ENCODE data around the gene MTCH2.

DNA sequence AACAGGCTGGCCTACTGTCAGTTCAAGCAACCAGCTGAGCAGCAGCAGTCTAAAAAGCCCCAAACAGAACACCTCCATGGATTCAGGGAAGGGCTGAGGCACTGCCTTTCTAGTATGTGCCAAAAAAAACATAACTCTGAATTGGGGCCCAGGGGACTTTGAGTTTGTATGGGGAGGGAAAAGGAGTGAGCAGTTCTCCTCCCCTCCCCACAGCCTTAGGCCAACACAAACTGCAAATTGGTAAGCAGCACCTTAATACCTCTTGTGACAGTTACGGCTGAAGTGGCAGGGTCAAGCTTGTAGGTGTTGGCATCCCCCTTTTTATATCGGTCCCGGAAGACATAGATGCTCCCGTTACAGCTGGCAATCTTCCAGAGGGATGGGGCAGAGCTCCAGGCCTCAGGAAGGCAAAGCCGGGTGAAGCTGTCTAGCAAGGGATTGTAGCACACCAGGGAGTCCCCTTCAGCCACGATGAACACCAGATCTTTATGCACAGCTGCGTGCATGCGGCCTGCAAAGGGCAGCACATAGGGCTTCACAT is 69.6 kb downstream of the MTCH2 start:
- TF ChIP-seq, protein P1, sequence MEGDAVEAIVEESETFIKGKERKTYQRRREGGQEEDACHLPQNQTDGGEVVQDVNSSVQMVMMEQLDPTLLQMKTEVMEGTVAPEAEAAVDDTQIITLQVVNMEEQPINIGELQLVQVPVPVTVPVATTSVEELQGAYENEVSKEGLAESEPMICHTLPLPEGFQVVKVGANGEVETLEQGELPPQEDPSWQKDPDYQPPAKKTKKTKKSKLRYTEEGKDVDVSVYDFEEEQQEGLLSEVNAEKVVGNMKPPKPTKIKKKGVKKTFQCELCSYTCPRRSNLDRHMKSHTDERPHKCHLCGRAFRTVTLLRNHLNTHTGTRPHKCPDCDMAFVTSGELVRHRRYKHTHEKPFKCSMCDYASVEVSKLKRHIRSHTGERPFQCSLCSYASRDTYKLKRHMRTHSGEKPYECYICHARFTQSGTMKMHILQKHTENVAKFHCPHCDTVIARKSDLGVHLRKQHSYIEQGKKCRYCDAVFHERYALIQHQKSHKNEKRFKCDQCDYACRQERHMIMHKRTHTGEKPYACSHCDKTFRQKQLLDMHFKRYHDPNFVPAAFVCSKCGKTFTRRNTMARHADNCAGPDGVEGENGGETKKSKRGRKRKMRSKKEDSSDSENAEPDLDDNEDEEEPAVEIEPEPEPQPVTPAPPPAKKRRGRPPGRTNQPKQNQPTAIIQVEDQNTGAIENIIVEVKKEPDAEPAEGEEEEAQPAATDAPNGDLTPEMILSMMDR (conservative IDR thresholded peaks at IDR 0.05 in 1 of 2, IDR thresholded peaks at IDR 0.05 in 1 of 2; ENCODE audit: low read depth in 1 of 2, low read length in 2 of 2), result no peak
- TF ChIP-seq EZH2 (IDR thresholded peaks at IDR 0.05; ENCODE audit: low read length, missing control alignments), result no peak
